ENCODE data around the gene CORIN.

Gene CORIN

DNA sequence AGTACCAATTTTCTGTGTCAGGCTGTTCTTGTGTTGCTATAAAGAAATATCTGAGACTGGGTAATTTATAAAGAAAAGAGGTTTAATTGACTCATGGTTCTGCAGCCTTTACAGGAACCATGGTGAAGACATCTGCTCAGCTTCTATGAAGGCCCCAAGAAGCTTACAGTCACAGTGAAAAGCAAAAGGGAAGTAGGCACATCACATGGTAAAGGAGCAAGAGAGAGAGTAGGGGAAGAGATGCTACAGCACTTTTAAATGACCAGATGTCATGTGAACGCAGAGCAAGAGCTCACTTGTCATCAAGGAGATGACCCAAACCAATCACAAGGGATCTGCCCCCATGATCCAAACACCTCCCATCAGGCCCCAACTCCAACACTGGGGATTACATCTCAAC is 178.5 kb downstream of the CORIN start:
- DNase-seq (ENCODE audit: extremely low spot score): no peak
- POLR2A ChIA-PET: no interaction called here
- no peak for TF ChIP-seq CTCF (IDR thresholded peaks at IDR 0.05; ENCODE audit: control extremely low read depth, extremely low read depth, low read depth, missing control alignments)
- CTCF ChIA-PET: interaction anchor here (1.0 to 1.2 kb wide), 2 partner anchors 8 to 10 kb away, joined by 3 to 4 read pairs; no protein-coding TSS in a partner anchor

GRCh38 chr4:47654972-47655693 is 182.7 kb downstream of the CORIN start:
- POLR2A ChIA-PET: no interaction called here
- TF ChIP-seq CTCF (IDR thresholded peaks at IDR 0.05; ENCODE audit: control extremely low read depth, extremely low read depth, low read depth, missing control alignments): no peak
- CTCF ChIA-PET: interaction anchor here (0.6 to 2.2 kb wide), 5 partner anchors 9 to 279 kb away, joined by 3 to 5 read pairs (median 3); no protein-coding TSS in a partner anchor
- DNase-seq (ENCODE audit: extremely low spot score): no peak

DNA sequence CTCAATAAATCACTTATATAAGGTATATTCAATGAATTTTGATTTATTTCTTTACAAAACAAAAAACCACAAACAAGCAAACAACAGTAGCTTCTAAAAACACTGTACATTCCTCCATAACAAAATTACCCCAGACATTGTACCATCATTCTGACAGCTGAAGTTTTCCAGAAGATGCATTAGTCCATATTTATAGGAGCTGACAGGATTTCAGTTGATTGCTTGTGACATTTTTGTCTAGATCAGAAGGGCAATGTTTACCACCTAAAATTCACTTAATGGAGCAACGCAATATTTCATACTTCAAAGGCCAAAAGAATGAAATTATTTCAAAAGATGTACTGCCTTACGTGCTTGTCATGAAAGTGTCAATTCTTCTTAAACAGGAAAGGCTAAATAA is 185.8 kb downstream of the CORIN start:
- no peak for DNase-seq (ENCODE audit: extremely low spot score)
- CTCF ChIA-PET: interaction anchor here (1.5 kb wide), 1 partner anchor 16 kb away, joined by 4 read pairs; no protein-coding TSS in a partner anchor
- POLR2A ChIA-PET: no interaction called here
- TF ChIP-seq CTCF (IDR thresholded peaks at IDR 0.05; ENCODE audit: control extremely low read depth, extremely low read depth, low read depth, missing control alignments): no peak

GRCh38 chr4:47651231-47651630 is 186.6 kb downstream of the CORIN start:
- TF ChIP-seq CTCF (IDR thresholded peaks at IDR 0.05; ENCODE audit: control extremely low read depth, extremely low read depth, low read depth, missing control alignments): no peak
- no peak for DNase-seq (ENCODE audit: extremely low spot score)
- POLR2A ChIA-PET: no interaction called here
- CTCF ChIA-PET: interaction anchor here (0.9 to 2.0 kb wide), 4 partner anchors 9 to 20 kb away, joined by 3 to 4 read pairs (median 4); no protein-coding TSS in a partner anchor

DNA sequence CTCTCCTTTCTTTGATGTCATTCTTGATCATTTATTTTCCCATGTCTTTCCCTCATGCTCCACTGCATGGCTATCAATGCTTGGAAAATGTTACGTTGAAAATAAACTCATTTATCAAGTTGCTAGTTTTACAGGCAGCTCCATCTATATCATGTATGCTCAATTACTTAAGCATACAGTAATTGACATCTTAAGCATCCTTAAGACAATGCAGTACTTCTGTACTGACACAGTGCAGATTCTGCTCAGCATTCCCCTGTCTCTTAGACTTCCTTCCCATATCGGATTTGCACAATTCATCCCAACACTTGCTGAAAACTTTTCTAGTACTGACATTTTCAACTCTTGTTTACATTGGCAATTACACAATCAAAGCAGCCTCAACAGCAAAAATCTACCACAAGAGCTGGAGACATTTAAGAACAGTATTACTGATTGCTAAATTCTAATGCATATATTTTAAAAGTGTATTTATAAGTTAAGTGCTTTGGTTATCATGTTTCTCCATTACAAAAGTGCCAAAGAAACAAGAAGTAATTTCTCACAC is 187.2 kb downstream of the CORIN start:
- ChIA-PET CTCF (interaction anchor here (0.9 to 2.0 kb wide), 4 partner anchors 11 to 21 kb away, joined by 3 to 4 read pairs (median 4); no protein-coding TSS in a partner anchor), POLR2A (no interaction called here)
- no peak for TF ChIP-seq CTCF (IDR thresholded peaks at IDR 0.05; ENCODE audit: control extremely low read depth, extremely low read depth, low read depth, missing control alignments)
- DNase-seq (ENCODE audit: extremely low spot score): no peak

DNA sequence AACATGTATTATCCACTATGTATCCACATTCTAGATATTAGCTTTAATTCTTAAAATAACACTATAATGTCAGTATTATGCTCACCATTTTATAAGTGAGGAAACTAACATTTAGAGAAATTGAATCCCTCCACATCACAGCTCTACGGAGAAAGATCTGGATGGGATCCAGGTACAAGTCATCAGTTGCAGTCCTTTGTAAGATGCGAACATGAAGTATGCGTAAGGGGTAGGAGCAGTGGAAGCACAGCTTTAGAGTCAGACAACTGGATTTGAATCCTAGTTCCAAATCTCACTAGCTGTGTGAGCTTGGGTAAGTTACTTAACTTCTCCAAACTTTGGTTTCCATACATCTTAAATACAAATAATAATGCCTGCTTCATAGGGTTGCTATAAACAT is 190.3 kb downstream of the CORIN start:
- TF ChIP-seq CTCF (IDR thresholded peaks at IDR 0.05; ENCODE audit: control extremely low read depth, extremely low read depth, low read depth, missing control alignments): no peak
- DNase-seq (ENCODE audit: extremely low spot score): no peak
- CTCF ChIA-PET: no interaction called here
- POLR2A ChIA-PET: no interaction called here
